Dedifferentiated amniotic fluid mesenchymal stem cell (primary cell): ENCODE data around the gene TNFRSF1A.
"Not testable (repeated sequence)": the region's sequence is repeated elsewhere in the genome, so short reads cannot be mapped to it uniquely, and the experiment has no call there.

Experiments used
- DNase-seq: peaks from one replicate; pipeline ENCODE4 v3.0.0-alpha.2; 2016; ENCODE audit errors: extremely low spot score

TNFRSF1A gene

GRCh38 chr12:6303071-6303470, 38.8 kb downstream of the TNFRSF1A start:
- DNase-seq = no peak

- no peak for DNase-seq
Measured at GRCh38 chr12:6302621-6303020, 39.3 kb downstream of the TNFRSF1A start.

- no peak for DNase-seq
Measured at GRCh38 chr12:6301721-6302120, 40.2 kb downstream of the TNFRSF1A start.

GRCh38 chr12:6297170-6297569, 44.7 kb downstream of the TNFRSF1A start:
- DNase-seq = no peak

GRCh38 chr12:6295094-6295811, 46.6 kb downstream of the TNFRSF1A start:
- DNase-seq = peak; percentile 79

GRCh38 chr12:6294156-6295093, 47.5 kb downstream of the TNFRSF1A start:
- no peak for DNase-seq

GRCh38 chr12:6292606-6293005, 49.3 kb downstream of the TNFRSF1A start:
- DNase-seq = peak; percentile 60

GRCh38 chr12:6289906-6290305, 52.0 kb downstream of the TNFRSF1A start:
- DNase-seq = not testable (repeated sequence)

GRCh38 chr12:6289081-6289480, 52.8 kb downstream of the TNFRSF1A start:
- DNase-seq = not testable (repeated sequence)

GRCh38 chr12:6288235-6288634, 53.6 kb downstream of the TNFRSF1A start:
- peak; percentile 59 for DNase-seq

- no peak for DNase-seq
Measured at GRCh38 chr12:6285532-6286306, 56.2 kb downstream of the TNFRSF1A start.

GRCh38 chr12:6285063-6285477, 56.8 kb downstream of the TNFRSF1A start:
- peak; percentile 69 for DNase-seq

GRCh38 chr12:6284273-6284672, 57.6 kb downstream of the TNFRSF1A start:
- no peak for DNase-seq

- DNase-seq = no peak
Measured at GRCh38 chr12:6282453-6282840, 59.4 kb downstream of the TNFRSF1A start.

GRCh38 chr12:6281081-6281809, 60.6 kb downstream of the TNFRSF1A start:
- DNase-seq = no peak

- no peak for DNase-seq
Measured at GRCh38 chr12:6280672-6281071, 61.2 kb downstream of the TNFRSF1A start.

- peak; percentile 80 for DNase-seq
Measured at GRCh38 chr12:6280053-6280469, 61.8 kb downstream of the TNFRSF1A start.

GRCh38 chr12:6279631-6280030, 62.2 kb downstream of the TNFRSF1A start:
- DNase-seq = no peak

GRCh38 chr12:6279256-6279628, 62.6 kb downstream of the TNFRSF1A start:
- no peak for DNase-seq
